Measurements from ENCODE around the gene DCAF5.
"Not testable (repeated sequence)": the region's sequence is repeated elsewhere in the genome, so short reads cannot be mapped to it uniquely, and the experiment has no call there.

Gene DCAF5

DNA sequence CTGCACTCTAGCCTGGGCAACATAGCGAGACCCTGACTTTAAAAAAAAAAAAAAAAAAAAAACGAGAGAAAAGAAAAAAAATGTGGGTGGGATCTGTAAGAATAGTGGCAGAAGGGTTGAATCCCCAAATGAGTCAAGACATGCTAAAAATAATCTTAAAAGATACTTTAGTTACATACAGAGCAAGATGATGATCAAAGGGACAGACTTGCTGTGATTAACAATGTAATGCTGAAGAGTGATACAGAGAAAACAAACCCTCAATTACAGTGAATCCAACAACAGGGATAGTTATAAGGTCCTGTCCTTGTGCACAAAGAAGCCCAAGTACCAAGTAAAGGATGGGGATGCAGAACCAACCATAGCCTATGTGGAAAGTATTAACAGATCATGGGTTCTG, 80.3 kb downstream of the DCAF5 start:
- no peak for DNase-seq (ENCODE audit: low read depth, low spot score)

DNA sequence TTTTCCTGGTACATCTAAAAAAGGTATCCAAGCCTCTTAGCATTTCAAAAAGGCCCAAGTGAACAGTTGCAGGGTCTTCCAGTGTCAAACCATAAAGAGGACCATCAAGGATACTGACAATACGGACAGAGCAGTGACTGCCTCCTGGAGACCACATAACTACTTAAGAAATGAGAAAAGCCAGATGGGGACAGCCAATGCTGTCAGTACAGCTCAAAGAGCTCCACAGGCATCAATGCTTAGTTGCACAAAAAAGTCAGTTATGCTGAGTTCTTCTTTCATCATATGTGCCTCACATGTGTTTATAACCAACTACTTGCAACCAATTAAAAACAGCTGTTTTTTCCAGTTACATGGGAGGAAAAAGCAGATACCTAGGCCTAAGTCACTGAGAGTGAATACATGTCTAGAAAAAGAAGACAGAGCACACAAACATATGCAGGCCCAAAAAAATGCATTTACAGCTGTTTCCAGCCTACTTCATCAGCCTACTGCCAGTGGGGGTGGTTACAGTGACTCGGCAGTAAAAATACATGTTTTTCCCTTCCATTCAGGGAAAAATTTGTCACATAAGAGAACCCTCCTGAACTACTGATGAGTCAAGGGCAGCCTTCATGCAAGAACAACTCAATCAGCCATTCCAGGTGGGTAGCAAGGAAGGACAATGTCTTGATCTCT, 84.0 kb downstream of the DCAF5 start:
- no peak for DNase-seq (ENCODE audit: low read depth, low spot score)

DNA sequence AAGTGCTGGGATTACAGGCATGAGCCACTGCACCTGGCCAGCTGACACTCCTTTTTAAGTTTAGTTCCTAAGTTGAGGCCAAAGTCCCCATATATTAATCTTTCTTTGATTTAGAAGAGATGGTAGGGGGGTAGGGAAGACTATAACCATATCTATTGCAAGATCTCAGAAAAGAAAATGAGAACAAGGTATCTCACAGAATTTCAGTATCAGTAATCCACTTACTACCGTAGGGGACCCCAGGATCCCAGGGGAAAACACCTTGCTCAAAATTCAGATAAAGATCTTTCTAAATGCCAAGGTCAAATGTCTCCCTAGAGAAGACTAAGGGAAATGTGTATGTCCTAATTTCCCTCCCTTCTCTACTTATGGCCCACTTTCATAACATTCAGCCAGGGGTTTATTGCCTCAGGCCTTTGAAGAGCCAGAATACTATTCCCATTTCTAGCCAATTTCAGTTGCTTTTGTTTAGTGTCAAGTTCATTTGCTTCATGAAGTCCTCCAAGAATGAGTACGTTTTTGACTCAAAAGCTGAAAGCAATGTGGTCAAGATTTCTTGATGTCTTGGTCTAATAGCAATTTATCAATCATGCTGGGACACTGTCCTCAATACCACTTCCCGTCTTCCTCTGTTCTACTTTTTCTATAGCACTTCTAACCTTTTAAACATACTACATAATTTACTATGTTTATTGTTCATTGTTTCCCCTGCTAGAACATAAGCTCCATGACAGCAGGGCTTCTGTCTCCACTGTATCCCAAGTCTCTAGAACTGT, 86.3 kb downstream of the DCAF5 start:
- DNase-seq (ENCODE audit: low read depth, low spot score), result no peak

GRCh38 chr14:69065934-69066333, 87.0 kb downstream of the DCAF5 start:
- not testable (repeated sequence) for DNase-seq (ENCODE audit: low read depth, low spot score)

DNA sequence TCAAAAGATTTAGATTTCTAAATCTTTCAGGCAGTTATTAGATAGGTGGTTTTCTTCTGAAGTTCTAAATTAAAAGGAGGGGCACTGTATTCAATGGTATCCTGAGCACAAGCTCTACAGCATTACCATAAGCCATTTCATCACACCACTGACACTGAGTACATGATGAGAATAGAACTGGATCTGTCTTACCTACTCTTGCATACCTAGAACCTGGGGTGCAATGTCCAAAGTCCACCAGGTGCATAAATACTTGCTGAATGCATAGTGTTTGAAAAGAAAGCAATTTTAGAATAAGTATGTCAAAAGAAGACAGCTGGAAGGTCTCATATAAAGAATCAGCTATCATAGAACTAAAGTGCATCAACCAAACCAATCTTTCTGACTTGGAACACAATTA, 88.3 kb downstream of the DCAF5 start:
- no peak for DNase-seq (ENCODE audit: low read depth, low spot score)

- DNase-seq (ENCODE audit: low read depth, low spot score), result no peak
Measured at GRCh38 chr14:69059658-69060623, 93.0 kb downstream of the DCAF5 start.

DNA sequence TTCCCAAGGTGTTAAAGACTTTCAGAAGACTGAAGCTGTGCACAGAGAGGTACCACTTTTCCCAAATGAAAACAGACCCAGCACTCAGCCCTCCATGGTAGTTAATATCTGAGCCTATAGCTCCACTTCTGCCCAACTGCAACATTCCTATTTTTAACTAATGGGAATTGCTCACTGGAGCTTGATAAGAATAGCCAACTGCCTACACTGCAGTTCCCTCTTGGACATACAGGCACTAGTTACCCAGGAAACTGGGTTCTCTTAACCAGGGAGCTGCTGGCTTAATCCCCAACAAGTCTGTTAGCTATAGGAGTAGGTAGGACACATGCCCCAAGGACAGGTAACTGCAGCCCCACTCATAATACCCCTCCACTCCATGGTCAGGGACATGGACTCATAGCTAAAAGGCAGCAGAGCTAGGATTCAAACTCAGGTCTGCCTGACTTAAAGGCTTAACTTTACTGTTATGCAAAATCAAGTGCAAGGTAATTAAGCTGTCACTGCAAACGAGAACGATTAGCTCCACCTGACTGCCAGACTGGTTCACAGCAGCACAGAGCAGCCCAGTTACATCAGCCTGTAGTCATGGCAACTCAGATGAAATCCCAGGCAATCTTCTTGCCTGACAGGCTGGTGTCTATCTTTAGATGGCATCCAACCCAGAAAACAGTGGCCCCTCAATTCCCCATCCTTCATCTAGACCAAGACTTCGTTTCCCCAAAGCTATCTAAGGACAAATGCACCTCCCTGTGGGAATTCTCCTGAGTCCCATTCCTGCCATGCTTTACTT, 96.7 kb downstream of the DCAF5 start:
- DNase-seq (ENCODE audit: low read depth, low spot score), result no peak

GRCh38 chr14:69055125-69055524, 97.8 kb downstream of the DCAF5 start:
- DNase-seq (ENCODE audit: low read depth, low spot score), result peak; percentile 65

- no peak for DNase-seq (ENCODE audit: low read depth, low spot score)
Measured at GRCh38 chr14:69054030-69054429, 98.9 kb downstream of the DCAF5 start.

DNA sequence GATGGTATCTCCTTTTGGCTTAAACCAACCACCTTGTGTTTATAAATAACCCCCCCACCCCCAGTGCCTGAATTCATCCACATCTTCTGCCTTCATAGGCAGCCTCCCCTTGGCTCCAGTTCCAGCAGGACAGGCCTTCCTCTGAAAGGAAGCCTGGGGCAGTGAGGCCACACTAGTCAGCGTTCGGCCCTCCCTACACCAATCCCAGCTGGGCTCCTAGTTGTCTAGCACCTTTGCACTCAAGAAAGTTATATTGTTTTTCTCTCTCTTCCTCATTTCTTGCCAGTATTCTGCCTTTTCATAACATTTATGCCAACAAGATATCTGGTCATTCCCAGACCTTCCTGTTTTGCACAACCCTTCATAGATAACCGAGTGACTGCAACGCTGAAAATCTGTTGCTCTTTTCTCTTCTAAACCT, 100.7 kb downstream of the DCAF5 start:
- no peak for DNase-seq (ENCODE audit: low read depth, low spot score)

GRCh38 chr14:69050240-69051184, 102.4 kb downstream of the DCAF5 start:
- DNase-seq (ENCODE audit: low read depth, low spot score), result no peak

DNA sequence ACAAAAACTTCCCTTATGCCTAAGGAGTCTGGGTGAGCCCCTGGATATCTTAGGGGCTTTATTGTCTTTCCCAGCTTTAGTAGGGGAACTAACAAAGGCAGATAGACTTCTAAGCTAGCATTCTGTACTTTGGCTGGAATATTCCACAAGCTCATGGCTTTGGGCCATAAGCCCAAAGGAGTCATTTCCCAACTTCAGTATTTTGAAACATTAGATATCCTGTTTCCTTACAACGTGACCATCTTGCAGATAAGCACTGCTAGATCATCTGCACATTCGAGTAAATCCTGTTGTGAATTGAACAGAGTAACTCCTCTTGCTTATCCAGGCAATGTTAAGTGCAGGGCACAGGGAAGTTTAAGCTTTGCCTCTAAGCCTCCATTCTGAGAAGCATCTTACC, 103.2 kb downstream of the DCAF5 start:
- no peak for DNase-seq (ENCODE audit: low read depth, low spot score)

DNA sequence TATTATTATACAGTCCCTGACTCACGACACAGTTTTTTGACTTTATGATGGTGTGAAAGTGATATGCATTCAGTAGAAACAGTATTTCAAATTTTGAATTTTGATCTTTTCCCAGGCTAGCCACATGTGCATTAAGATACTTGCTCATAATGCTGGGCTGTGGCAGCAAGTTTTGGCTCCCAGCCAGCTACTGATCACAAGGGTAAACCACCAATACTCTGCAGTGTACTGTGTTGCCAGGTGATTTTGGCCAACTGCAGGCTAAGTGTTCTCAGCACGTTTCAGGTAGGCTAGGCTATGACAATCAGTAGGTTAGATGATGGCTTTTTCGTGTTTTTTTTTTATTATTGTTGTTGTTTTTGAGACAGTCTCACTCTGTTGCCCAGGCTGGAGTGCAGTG, 104.5 kb downstream of the DCAF5 start:
- DNase-seq (ENCODE audit: low read depth, low spot score), result no peak

- no peak for DNase-seq (ENCODE audit: low read depth, low spot score)
Measured at GRCh38 chr14:69047255-69047654, 105.7 kb downstream of the DCAF5 start.

DNA sequence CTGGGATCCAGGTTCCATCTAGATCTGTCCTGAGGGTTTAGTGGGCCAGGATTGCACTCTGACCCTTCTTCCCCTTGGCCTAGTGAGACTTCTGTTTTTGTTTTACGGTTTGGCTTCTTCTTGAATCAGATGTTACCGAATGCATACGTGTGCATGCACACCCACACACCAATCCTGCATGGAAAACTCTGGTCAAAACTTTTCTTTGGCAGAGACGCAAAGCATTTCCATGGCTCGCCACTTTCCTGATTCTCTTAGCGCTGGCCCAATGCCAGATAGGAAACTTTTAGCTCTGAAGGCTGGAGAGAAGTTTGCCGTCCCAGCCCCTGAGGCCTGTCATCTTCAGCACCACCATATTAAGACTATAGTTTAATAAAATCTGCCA, 106.5 kb downstream of the DCAF5 start:
- DNase-seq (ENCODE audit: low read depth, low spot score), result no peak

- DNase-seq (ENCODE audit: low read depth, low spot score), result no peak
Measured at GRCh38 chr14:69045857-69046475, 107.0 kb downstream of the DCAF5 start.

- DNase-seq (ENCODE audit: low read depth, low spot score), result no peak
Measured at GRCh38 chr14:69044965-69045555, 107.9 kb downstream of the DCAF5 start.

DNA sequence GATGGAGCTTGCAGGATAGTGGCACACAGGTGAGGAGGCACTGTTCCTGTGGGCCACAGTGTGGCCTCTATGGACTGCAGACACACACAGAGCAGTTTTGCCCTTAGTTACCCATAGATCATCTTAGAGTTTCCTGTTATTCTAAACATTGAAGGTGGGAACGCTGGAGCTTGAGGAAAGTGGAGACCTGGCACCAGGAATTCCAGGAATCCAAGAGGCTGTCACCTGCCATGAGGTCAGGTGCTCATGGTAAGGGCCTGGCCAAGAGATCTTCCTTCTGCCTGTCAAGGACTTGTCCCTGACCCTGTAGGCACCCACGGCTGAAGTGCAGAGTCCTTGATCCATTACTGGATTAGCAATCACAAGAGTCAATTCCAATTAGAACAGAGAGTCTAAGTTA, 108.6 kb downstream of the DCAF5 start:
- no peak for DNase-seq (ENCODE audit: low read depth, low spot score)

DNA sequence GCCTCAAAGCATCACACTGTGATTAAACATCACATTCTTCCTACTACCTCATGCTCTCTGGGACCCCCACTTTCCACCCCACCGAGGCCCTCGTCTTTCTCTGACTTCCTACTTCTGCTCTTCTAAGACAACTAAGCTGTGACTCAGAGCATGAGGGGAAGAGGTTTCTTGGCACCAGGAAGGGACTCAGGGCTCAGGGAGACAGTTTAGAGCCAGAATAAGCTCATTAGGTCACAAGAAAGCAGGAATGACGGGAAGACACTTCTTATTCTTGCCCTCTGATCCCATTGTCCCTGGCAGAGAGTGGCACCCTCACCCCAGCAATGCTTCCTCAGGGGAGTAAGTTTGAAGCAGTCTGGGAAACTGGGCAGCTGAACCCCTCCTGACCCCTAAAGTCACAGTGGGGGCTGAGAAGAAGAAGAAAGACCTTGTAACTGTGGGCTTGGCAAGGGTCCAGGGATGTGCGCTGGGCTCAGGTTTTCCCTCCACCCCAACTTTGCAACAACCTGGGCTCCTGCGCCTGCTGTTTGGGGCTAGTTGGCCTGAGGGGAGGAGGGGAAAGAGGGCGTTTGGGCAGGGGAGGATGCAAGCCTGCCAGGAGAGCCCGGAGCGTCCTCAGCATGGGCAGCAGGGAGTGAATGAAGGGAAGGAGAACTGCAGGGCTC, 109.2 kb downstream of the DCAF5 start:
- DNase-seq (ENCODE audit: low read depth, low spot score), result no peak

Measured in brain pericyte (primary cell).